Fibroblast of villous mesenchyme (primary cell): ENCODE measurements around the gene PHF1. TPM values are rescaled to one million over a fixed set of nuclear protein-coding genes. Genes with fewer than 3 reads are reported as not detected.

Experiments used
- DNase-seq: peaks from one replicate; pipeline ENCODE4 v3.0.0-alpha.2; 2010; ENCODE audit warnings: low read depth
- H3K4me3 ChIP-seq: 2 replicates; pipeline ENCODE4 v1.5.1; 2011; ENCODE audit warnings: low read depth, mild to moderate bottlenecking, low read length
- total RNA-seq: library from RNA; depleted of rRNA; stranded (reverse); fragments of >200 nt; gene quantifications from 2 replicates; pipeline ENCODE4 v1.2.3, GENCODE V29; 2012
- TF ChIP-seq, protein P1 (sequence below): IDR thresholded peaks from 2 replicates; pipeline ENCODE4 v1.5.1; 2012; ENCODE audit warnings: low read depth, mild to moderate bottlenecking, low read length; ENCODE audit not compliant: insufficient read depth

The PHF1 gene
- total RNA-seq, 1 donor, result 30.2 TPM

- DNase-seq, result no peak
- no peak overlapping the region for H3K4me3 ChIP-seq
- TF ChIP-seq, protein P1, sequence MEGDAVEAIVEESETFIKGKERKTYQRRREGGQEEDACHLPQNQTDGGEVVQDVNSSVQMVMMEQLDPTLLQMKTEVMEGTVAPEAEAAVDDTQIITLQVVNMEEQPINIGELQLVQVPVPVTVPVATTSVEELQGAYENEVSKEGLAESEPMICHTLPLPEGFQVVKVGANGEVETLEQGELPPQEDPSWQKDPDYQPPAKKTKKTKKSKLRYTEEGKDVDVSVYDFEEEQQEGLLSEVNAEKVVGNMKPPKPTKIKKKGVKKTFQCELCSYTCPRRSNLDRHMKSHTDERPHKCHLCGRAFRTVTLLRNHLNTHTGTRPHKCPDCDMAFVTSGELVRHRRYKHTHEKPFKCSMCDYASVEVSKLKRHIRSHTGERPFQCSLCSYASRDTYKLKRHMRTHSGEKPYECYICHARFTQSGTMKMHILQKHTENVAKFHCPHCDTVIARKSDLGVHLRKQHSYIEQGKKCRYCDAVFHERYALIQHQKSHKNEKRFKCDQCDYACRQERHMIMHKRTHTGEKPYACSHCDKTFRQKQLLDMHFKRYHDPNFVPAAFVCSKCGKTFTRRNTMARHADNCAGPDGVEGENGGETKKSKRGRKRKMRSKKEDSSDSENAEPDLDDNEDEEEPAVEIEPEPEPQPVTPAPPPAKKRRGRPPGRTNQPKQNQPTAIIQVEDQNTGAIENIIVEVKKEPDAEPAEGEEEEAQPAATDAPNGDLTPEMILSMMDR, result no peak
Measured at GRCh38 chr6:33439956-33440648, 29.3 kb downstream of the PHF1 start.

DNA sequence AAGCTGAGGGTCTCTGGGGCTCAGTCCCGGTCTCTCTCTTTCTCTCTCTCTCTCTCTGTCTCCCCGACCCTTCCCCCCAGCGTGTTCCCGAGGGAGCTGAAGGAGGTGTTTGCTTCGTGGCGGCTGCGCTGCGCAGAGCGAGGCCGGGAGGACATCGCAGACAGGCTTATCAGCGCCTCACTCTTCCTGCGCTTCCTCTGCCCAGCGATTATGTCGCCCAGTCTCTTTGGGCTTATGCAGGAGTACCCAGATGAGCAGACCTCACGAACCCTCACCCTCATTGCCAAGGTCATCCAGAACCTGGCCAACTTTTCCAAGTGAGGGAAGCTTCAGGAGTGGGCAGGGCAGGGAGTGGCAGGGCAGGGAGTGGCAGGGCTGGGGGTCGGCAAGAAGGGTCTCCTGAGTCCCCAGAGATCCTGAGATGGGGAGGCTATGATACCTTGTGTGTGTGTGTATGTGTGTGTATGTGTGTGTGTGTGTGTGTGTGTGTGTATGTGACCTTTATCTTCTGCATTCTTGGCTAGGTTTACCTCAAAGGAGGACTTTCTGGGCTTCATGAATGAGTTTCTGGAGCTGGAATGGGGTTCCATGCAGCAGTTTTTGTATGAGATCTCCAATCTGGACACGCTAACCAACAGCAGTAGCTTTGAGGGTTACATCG, 30.0 kb downstream of the PHF1 start:
- TF ChIP-seq, protein P1, result no peak
- no peak overlapping the region for H3K4me3 ChIP-seq
- no peak for DNase-seq

GRCh38 chr6:33441457-33441856, 30.6 kb downstream of the PHF1 start:
- no peak for DNase-seq
- H3K4me3 ChIP-seq, result no peak overlapping the region
- TF ChIP-seq, protein P1, result no peak

GRCh38 chr6:33442283-33442682, 31.5 kb downstream of the PHF1 start:
- H3K4me3 ChIP-seq, result no peak overlapping the region
- TF ChIP-seq, protein P1, result no peak

GRCh38 chr6:33443025-33443424, 32.2 kb downstream of the PHF1 start:
- TF ChIP-seq, protein P1, result no peak
- no peak overlapping the region for H3K4me3 ChIP-seq
- DNase-seq, result no peak

More at GRCh38 chr6:33442283-33442682, 31.5 kb downstream of the PHF1 start:
- no peak for DNase-seq

- TF ChIP-seq, protein P1, result no peak
- no peak overlapping the region for H3K4me3 ChIP-seq
- DNase-seq, result no peak
Measured at GRCh38 chr6:33443619-33444504, 33.0 kb downstream of the PHF1 start.
